Activated B cell treated with CpG ODN at 0.5 μM for 24 hours (primary cell): ENCODE measurements around the gene CDC7. TPM values are rescaled to one million over a fixed set of nuclear protein-coding genes. Genes with fewer than 3 reads are reported as not detected.

Experiments used
- ATAC-seq: fragments of 200-7000 bp; cut with Tn5 transposase; one replicate; pipeline ENCODE4 v1.10.0; 2021; ENCODE audit warnings: low read depth, mild to moderate bottlenecking, moderate library complexity
- CTCF ChIA-PET: fragments of 350-600 bp; sonication (Branson Sonifier 250); formaldehyde crosslinking; loops from one replicate; lab custom pipeline; 2021; ENCODE audit warnings: antibody characterized with exemption; lab: Charles Lee
- POLR2A ChIA-PET: fragments of 350-600 bp; sonication (Branson Sonifier 250); formaldehyde crosslinking; loops from one replicate; lab custom pipeline; 2021; ENCODE audit warnings: antibody characterized with exemption; lab: Charles Lee
- DNase-seq: peaks from one replicate; pipeline ENCODE4 v3.0.0; 2022
- H3K27ac Mint-ChIP-seq: one replicate; pipeline ENCODE4 v1.8.0; 2020; ENCODE audit warnings: mixed read lengths
- H3K27me3 Mint-ChIP-seq: one replicate; pipeline ENCODE4 v1.8.0; 2021; ENCODE audit warnings: mixed read lengths
- H3K36me3 Mint-ChIP-seq: one replicate; pipeline ENCODE4 v1.8.0; 2021; ENCODE audit warnings: low read depth, mixed read lengths
- H3K4me1 Mint-ChIP-seq: one replicate; pipeline ENCODE4 v1.8.0; 2021; ENCODE audit warnings: mixed read lengths
- H3K4me3 Mint-ChIP-seq: one replicate; pipeline ENCODE4 v1.8.0; 2020; ENCODE audit warnings: mild to moderate bottlenecking, mixed read lengths
- H3K9me3 Mint-ChIP-seq: one replicate; pipeline ENCODE4 v1.8.0; 2020; ENCODE audit warnings: mixed read lengths
- intact Hi-C: fragments of 100-400 bp; cut with micrococcal nuclease; formaldehyde crosslinking; loops from one replicate; pipeline ENCODE4 v1.15.1; 2024
- total RNA-seq: library from RNA; stranded (reverse); gene quantifications from 2 replicates; pipeline ENCODE4 v1.2.3, GENCODE V29; 2022
- TF ChIP-seq, protein P1 (sequence below): fragments of 200-600 bp; IDR thresholded peaks from one replicate; pipeline ENCODE4 v1.8.0; 2022; ENCODE audit warnings: antibody characterized with exemption, mild to moderate bottlenecking

The CDC7 gene
- total RNA-seq, 1 donor from 2014 or later, result 7.3 TPM

DNA sequence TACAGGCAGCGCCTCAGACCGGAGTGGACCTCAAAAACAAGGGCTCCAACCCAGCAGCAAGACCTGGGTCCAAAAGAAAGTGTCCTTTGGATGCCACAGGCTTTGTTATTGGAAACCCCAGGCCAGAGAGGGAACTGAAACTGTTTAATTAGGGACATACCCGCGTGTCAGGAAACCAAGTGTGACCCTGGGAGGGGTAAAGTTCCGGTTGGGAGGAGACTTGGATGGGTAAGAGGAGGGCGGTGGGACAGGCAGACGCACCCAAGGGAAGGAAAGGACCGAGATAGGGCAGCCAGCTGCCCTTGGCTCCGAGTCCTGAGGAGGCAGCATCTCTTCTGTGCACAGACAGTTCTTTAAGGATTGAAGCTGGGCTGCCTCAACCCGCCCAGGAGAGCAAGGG lies 71.4 kb downstream of the CDC7 start:
- TF ChIP-seq, protein P1, sequence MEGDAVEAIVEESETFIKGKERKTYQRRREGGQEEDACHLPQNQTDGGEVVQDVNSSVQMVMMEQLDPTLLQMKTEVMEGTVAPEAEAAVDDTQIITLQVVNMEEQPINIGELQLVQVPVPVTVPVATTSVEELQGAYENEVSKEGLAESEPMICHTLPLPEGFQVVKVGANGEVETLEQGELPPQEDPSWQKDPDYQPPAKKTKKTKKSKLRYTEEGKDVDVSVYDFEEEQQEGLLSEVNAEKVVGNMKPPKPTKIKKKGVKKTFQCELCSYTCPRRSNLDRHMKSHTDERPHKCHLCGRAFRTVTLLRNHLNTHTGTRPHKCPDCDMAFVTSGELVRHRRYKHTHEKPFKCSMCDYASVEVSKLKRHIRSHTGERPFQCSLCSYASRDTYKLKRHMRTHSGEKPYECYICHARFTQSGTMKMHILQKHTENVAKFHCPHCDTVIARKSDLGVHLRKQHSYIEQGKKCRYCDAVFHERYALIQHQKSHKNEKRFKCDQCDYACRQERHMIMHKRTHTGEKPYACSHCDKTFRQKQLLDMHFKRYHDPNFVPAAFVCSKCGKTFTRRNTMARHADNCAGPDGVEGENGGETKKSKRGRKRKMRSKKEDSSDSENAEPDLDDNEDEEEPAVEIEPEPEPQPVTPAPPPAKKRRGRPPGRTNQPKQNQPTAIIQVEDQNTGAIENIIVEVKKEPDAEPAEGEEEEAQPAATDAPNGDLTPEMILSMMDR, result no peak
- Mint-ChIP-seq H3K27ac (peak overlapping the region; percentile 65), H3K27me3 (no peaks in the 10 kb centered on the region), H3K9me3 (no peaks in the 10 kb centered on the region), H3K4me3 (peak overlapping the region; percentile 40), H3K36me3 (no peaks in the 10 kb centered on the region), H3K4me1 (peaks cover 50% of the 10 kb centered on the region)
- POLR2A ChIA-PET, result no interaction called here
- peak; percentile 79 for ATAC-seq
- peak; percentile 32 for DNase-seq
- CTCF ChIA-PET, result interaction anchor here (1.3 kb wide), 1 partner anchor 11 kb away, joined by 4 read pairs; no protein-coding TSS in a partner anchor
- intact Hi-C loops, result no loop called here

Other genes with a start within 250 kb of the CDC7 start
- gene HFM1, start 96.0 kb upstream of the CDC7 start, total RNA-seq, result 0.07 and 0.29 TPM in 2 replicates